Sigmoid colon (tissue), 4 donors: ENCODE data around the gene GYPC.

ENCODE experiments used
- CTCF ChIP-seq, 4 experiments: fragments of 450-650 bp in 3 of 4; fragments of 200-600 bp in 1 of 4; IDR thresholded peaks; one replicate each; pipeline ENCODE4 v1.5.1; 2016 to 2019; ENCODE audit warnings: antibody characterized with exemption in 4 of 4, mild to moderate bottlenecking in 3 of 4, moderate library complexity in 2 of 4
- EP300 ChIP-seq, 4 donors: sonication (generic); formaldehyde crosslinking; IDR thresholded peaks; one replicate each; pipeline ENCODE4 v1.6.1; 2017; ENCODE audit warnings: antibody characterized with exemption in 4 of 4
- POLR2A ChIP-seq, 2 donors: fragments of 450-650 bp; IDR thresholded peaks; one replicate each; pipeline ENCODE4 v1.6.1; 2016; ENCODE audit warnings: antibody characterized with exemption in 2 of 2, mild to moderate bottlenecking in 2 of 2, moderate library complexity in 2 of 2

GRCh38 chr2:126733795-126734194, 77.8 kb downstream of the GYPC start:
- no peak for TF ChIP-seq CTCF (IDR thresholded peaks at IDR 0.05)
- no peak for TF ChIP-seq POLR2A (IDR thresholded peaks at IDR 0.05)
- TF ChIP-seq EP300 (IDR thresholded peaks at IDR 0.05) = no peak
